ENCODE measurements around the gene CALD1.

Gene CALD1

GRCh38 chr7:134763960-134764359, 15.5 kb upstream of the CALD1 start:
- no peak for DNase-seq

GRCh38 chr7:134764365-134764764, 15.1 kb upstream of the CALD1 start:
- no peak for DNase-seq

- no peak for DNase-seq
Observed at GRCh38 chr7:134766779-134767519, 12.5 kb upstream of the CALD1 start.

GRCh38 chr7:134767520-134768168, 11.8 kb upstream of the CALD1 start:
- no peak for DNase-seq

GRCh38 chr7:134768243-134768642, 11.2 kb upstream of the CALD1 start:
- no peak for DNase-seq

GRCh38 chr7:134770676-134771075, 8.8 kb upstream of the CALD1 start:
- DNase-seq: no peak

GRCh38 chr7:134771111-134771510, 8.3 kb upstream of the CALD1 start:
- DNase-seq: no peak

GRCh38 chr7:134771889-134772288, 7.5 kb upstream of the CALD1 start:
- no peak for DNase-seq

- no peak for DNase-seq
Observed at GRCh38 chr7:134772401-134772800, 7.0 kb upstream of the CALD1 start.

- no peak for DNase-seq
Observed at GRCh38 chr7:134773164-134773563, 6.3 kb upstream of the CALD1 start.

- no peak for DNase-seq
Observed at GRCh38 chr7:134774119-134774518, 5.3 kb upstream of the CALD1 start.

- DNase-seq: no peak
Observed at GRCh38 chr7:134777470-134777869, 2.0 kb upstream of the CALD1 start.

GRCh38 chr7:134777908-134778580, 1.4 kb upstream of the CALD1 start:
- no peak for DNase-seq

- DNase-seq: no peak
Observed at GRCh38 chr7:134779741-134780065, 269 bp downstream of the CALD1 start.

- no peak for DNase-seq
Observed at GRCh38 chr7:134780166-134780828, 863 bp downstream of the CALD1 start.

GRCh38 chr7:134781171-134781570, 1.7 kb downstream of the CALD1 start:
- no peak for DNase-seq

GRCh38 chr7:134782121-134782623, 2.7 kb downstream of the CALD1 start:
- DNase-seq: no peak

GRCh38 chr7:134783294-134784069, 4.0 kb downstream of the CALD1 start:
- DNase-seq: no peak

- no peak for DNase-seq
Observed at GRCh38 chr7:134784251-134785049, 5.0 kb downstream of the CALD1 start.

GRCh38 chr7:134785842-134786241, 6.4 kb downstream of the CALD1 start:
- no peak for DNase-seq

GRCh38 chr7:134787064-134787463, 7.6 kb downstream of the CALD1 start:
- DNase-seq: no peak

- DNase-seq: no peak
Observed at GRCh38 chr7:134787720-134788119, 8.3 kb downstream of the CALD1 start.
